Mesenteric fat pad (tissue), 1 donor: ENCODE results near the gene ORC4. TPM values are rescaled to one million over a fixed set of nuclear protein-coding genes. Genes with fewer than 3 reads are reported as not detected.

Experiments used
- DNase-seq: peaks from one replicate; pipeline ENCODE4 v3.0.0-alpha.2; 2020; ENCODE audit warnings: low spot score
- total RNA-seq: library from RNA; stranded (reverse); fragmentation: NEBNext Ultra II Directional; extraction: Animal tissue kit (Norgen Biotek cat#: 25700); gene quantifications from one replicate; pipeline ENCODE4 v1.2.1, GENCODE V29; 2021
- donor health status: DM: yes; HTN: yes; CAD: no.

ORC4 gene
- total RNA-seq, 1 donor from 2014 or later: 30.8 TPM

- DNase-seq: no peak
Observed at GRCh38 chr2:147934881-147935620, 85.5 kb downstream of the ORC4 start.

GRCh38 chr2:147933931-147934330 lies 86.6 kb downstream of the ORC4 start:
- DNase-seq: no peak

- DNase-seq: no peak
Observed at GRCh38 chr2:147927053-147927588, 93.4 kb downstream of the ORC4 start.

- DNase-seq: no peak
Observed at GRCh38 chr2:147925886-147926285, 94.7 kb downstream of the ORC4 start.

- DNase-seq: no peak
Observed at GRCh38 chr2:147924647-147925046, 95.9 kb downstream of the ORC4 start.

GRCh38 chr2:147923846-147924245 lies 96.7 kb downstream of the ORC4 start:
- no peak for DNase-seq

GRCh38 chr2:147917161-147917560 lies 103.4 kb downstream of the ORC4 start:
- no peak for DNase-seq

GRCh38 chr2:147916723-147917122 lies 103.8 kb downstream of the ORC4 start:
- DNase-seq: no peak

- DNase-seq: no peak
Observed at GRCh38 chr2:147916067-147916466, 104.5 kb downstream of the ORC4 start.

- DNase-seq: no peak
Observed at GRCh38 chr2:147913701-147914480, 106.6 kb downstream of the ORC4 start.

GRCh38 chr2:147910990-147911473 lies 109.5 kb downstream of the ORC4 start:
- no peak for DNase-seq

GRCh38 chr2:147909178-147909577 lies 111.4 kb downstream of the ORC4 start:
- DNase-seq: no peak

GRCh38 chr2:147904051-147904450 lies 116.5 kb downstream of the ORC4 start:
- no peak for DNase-seq

- no peak for DNase-seq
Observed at GRCh38 chr2:147888680-147889079, 131.9 kb downstream of the ORC4 start.

GRCh38 chr2:147886136-147886535 lies 134.4 kb downstream of the ORC4 start:
- no peak for DNase-seq

GRCh38 chr2:147884830-147885229 lies 135.7 kb downstream of the ORC4 start:
- no peak for DNase-seq

GRCh38 chr2:147882631-147883030 lies 137.9 kb downstream of the ORC4 start:
- DNase-seq: no peak

Other genes starting within 250 kb of the ORC4 start
- gene ACVR2A, start 175.7 kb downstream of the ORC4 start, total RNA-seq: 15.9 TPM
- 28.1 TPM for gene MBD5, start 354 bp upstream of the ORC4 start, total RNA-seq